Common myeloid progenitor, CD34-positive (primary cell): Measurements from ENCODE around the gene KRTAP16-1.
A peak's percentile ranks its signal among the peaks of the same experiment; 100 is the strongest.

Experiments
- CTCF ChIA-PET: fragments of 350-600 bp; sonication (Branson Sonifier 250); formaldehyde crosslinking; loops from one replicate; lab custom pipeline; 2021; ENCODE audit warnings: antibody characterized with exemption; lab: Charles Lee
- POLR2A ChIA-PET: fragments of 350-600 bp; sonication (Branson Sonifier 250); formaldehyde crosslinking; loops from one replicate; lab custom pipeline; 2021; ENCODE audit warnings: antibody characterized with exemption; lab: Charles Lee
- DNase-seq, 3 donors: peaks; one replicate each; pipeline versions ENCODE4 v3.0.0 to v3.0.0-alpha.2; 2013
- H3K27ac ChIP-seq, 2 experiments: 1 replicate in 1 of 2; 2 replicates in 1 of 2; pipeline ENCODE4 v1.7.0; 2013; ENCODE audit warnings: inconsistent platforms in 2 of 2, low read length in 2 of 2, mild to moderate bottlenecking in 2 of 2, low read depth in 1 of 2, moderate library complexity in 1 of 2; ENCODE audit not compliant: severe bottlenecking in 2 of 2, insufficient read depth in 1 of 2, poor library complexity in 1 of 2
- H3K27me3 ChIP-seq, 5 experiments: replicated peaks in 2 of 5; 1 replicate in 3 of 5; 2 replicates in 2 of 5; pipeline versions ENCODE4 v1.6.1 to v1.7.0; 2013; ENCODE audit warnings: low read length in 4 of 5, mild to moderate bottlenecking in 2 of 5, moderate library complexity in 2 of 5, inconsistent platforms in 1 of 5; ENCODE audit not compliant: insufficient read depth in 5 of 5, control insufficient read depth in 4 of 5
- H3K36me3 ChIP-seq, 4 experiments: 1 replicate in 2 of 4; 2 replicates in 2 of 4; pipeline versions ENCODE4 v1.6.1 to v1.7.0; 2013; ENCODE audit warnings: low read length in 3 of 4, control low read depth in 1 of 4, mild to moderate bottlenecking in 1 of 4; ENCODE audit not compliant: control insufficient read depth in 4 of 4, insufficient read depth in 4 of 4
- H3K4me1 ChIP-seq, 4 experiments: 1 replicate in 3 of 4; 2 replicates in 1 of 4; pipeline versions ENCODE4 v1.6.1 to v1.7.1; 2013; ENCODE audit warnings: low read length in 3 of 4, mild to moderate bottlenecking in 3 of 4, control low read depth in 1 of 4, inconsistent platforms in 1 of 4, moderate library complexity in 1 of 4; ENCODE audit not compliant: control insufficient read depth in 4 of 4, insufficient read depth in 4 of 4; ENCODE audit errors: control extremely low read depth in 1 of 4
- H3K4me3 ChIP-seq, 7 experiments: 1 replicate in 4 of 7; 2 replicates in 3 of 7; pipeline versions ENCODE4 v1.5.1 to v1.7.0; 2013; ENCODE audit warnings: mild to moderate bottlenecking in 7 of 7, low read length in 6 of 7, moderate library complexity in 6 of 7, inconsistent platforms in 2 of 7, low read depth in 2 of 7, control low read depth in 1 of 7; ENCODE audit not compliant: insufficient read depth in 4 of 7, control insufficient read depth in 1 of 7; ENCODE audit errors: extremely low read depth in 1 of 7
- H3K9me3 ChIP-seq, 5 experiments: 1 replicate in 4 of 5; 2 replicates in 1 of 5; pipeline versions ENCODE4 v1.6.1 to v1.7.1; 2013; ENCODE audit warnings: low read length in 4 of 5, mild to moderate bottlenecking in 2 of 5, inconsistent platforms in 1 of 5, low read depth in 1 of 5, moderate library complexity in 1 of 5; ENCODE audit not compliant: control insufficient read depth in 4 of 5, insufficient read depth in 2 of 5; ENCODE audit errors: control extremely low read depth in 1 of 5
- WGBS: methylation state at CpG from one replicate; pipeline ENCODE4 v1.1.5; 2013; ENCODE audit not compliant: insufficient coverage; 5-methylcytosine and 5-hydroxymethylcytosine counted together

KRTAP16-1 gene

GRCh38 chr17:41301916-41302901, 6.9 kb downstream of the KRTAP16-1 start, which contains the start of gene KRTAP29-1:
TSS of gene KRTAP29-1 (minus strand) at chr17:41302851. CDS start at chr17:41302851, 0 bp downstream.
- Histone ChIP-seq H3K4me3 (no peak within 1 kb of the TSS), H3K9me3 (no peaks in the 10 kb centered on the region), H3K36me3 (no peaks in the 10 kb centered on the region), H3K4me1 (peaks cover 2 to 25% (median 3%) of the 10 kb centered on the region in 4 experiments), H3K27me3 (no peaks in the 10 kb centered on the region), H3K27ac (no peak within 1 kb of the TSS)
- peak in 2 of 3 donors; percentile 49 to 53 for DNase-seq
- CTCF ChIA-PET = interaction anchor here (2.1 kb wide), 1 partner anchor 20 kb away, joined by 10 read pairs; no protein-coding TSS in a partner anchor
- 80% methylated on average over 11 of the region's 11 CpGs for WGBS
- POLR2A ChIA-PET = no interaction called here

- no peak for DNase-seq
- 61% methylated on average over 3 of the region's 5 CpGs for WGBS
- ChIA-PET POLR2A (no interaction called here), CTCF (interaction anchor here (2.1 kb wide), 1 partner anchor 21 kb away, joined by 10 read pairs; no protein-coding TSS in a partner anchor)
- no peaks in the 10 kb centered on the region for H3K27me3 ChIP-seq
- H3K27ac ChIP-seq = no peak overlapping the region
- no peak overlapping the region for H3K4me3 ChIP-seq
- H3K36me3 ChIP-seq = no peaks in the 10 kb centered on the region
- no peaks in the 10 kb centered on the region for H3K9me3 ChIP-seq
- H3K4me1 ChIP-seq = peaks cover 0 to 20% (median 3%) of the 10 kb centered on the region in 4 experiments
These were observed 7.8 kb downstream of the KRTAP16-1 start for GRCh38 chr17:41301204-41301790.

GRCh38 chr17:41298458-41299135, 10.5 kb downstream of the KRTAP16-1 start:
- Histone ChIP-seq H3K9me3 (no peaks in the 10 kb centered on the region), H3K27ac (no peak overlapping the region), H3K4me1 (peaks cover 0 to 19% (median 3%) of the 10 kb centered on the region in 4 experiments), H3K36me3 (no peaks in the 10 kb centered on the region), H3K4me3 (no peak overlapping the region), H3K27me3 (no peaks in the 10 kb centered on the region)
- 93% methylated on average over 16 of the region's 20 CpGs for WGBS
- ChIA-PET CTCF (interaction anchor here (0.7 kb wide), 1 partner anchor 10 kb away, joined by 3 read pairs; no protein-coding TSS in a partner anchor), POLR2A (no interaction called here)
- DNase-seq = no peak

- DNase-seq = no peak
- POLR2A ChIA-PET = no interaction called here
- Histone ChIP-seq H3K4me3 (no peak overlapping the region), H3K4me1 (peaks cover 0 to 7% (median 2%) of the 10 kb centered on the region in 4 experiments), H3K27me3 (no peaks in the 10 kb centered on the region), H3K36me3 (no peaks in the 10 kb centered on the region), H3K9me3 (no peaks in the 10 kb centered on the region), H3K27ac (no peak overlapping the region)
- 100% methylated on average over 1 of the region's 1 CpG for WGBS
- CTCF ChIA-PET = no interaction called here
These were observed 12.3 kb downstream of the KRTAP16-1 start for GRCh38 chr17:41296846-41297245.

- ChIA-PET CTCF (no interaction called here), POLR2A (no interaction called here)
- 77% methylated on average over 1 of the region's 1 CpG for WGBS
- Histone ChIP-seq H3K4me3 (no peak overlapping the region), H3K27ac (no peak overlapping the region), H3K9me3 (no peaks in the 10 kb centered on the region), H3K27me3 (no peaks in the 10 kb centered on the region), H3K4me1 (no peaks in the 10 kb centered on the region), H3K36me3 (no peaks in the 10 kb centered on the region)
- DNase-seq = no peak
These were observed 15.1 kb downstream of the KRTAP16-1 start for GRCh38 chr17:41294016-41294415.

GRCh38 chr17:41287050-41287449, 22.1 kb downstream of the KRTAP16-1 start:
- WGBS = 0% methylated on average over 1 of the region's 3 CpGs

More at GRCh38 chr17:41287050-41287449, 22.1 kb downstream of the KRTAP16-1 start:
- peak in 2 of 3 donors; percentile 20 to 45 for DNase-seq
- Histone ChIP-seq H3K4me1 (peaks cover 0 to 32% (median 8%) of the 10 kb centered on the region in 4 experiments), H3K27ac (no peak overlapping the region), H3K36me3 (no peaks in the 10 kb centered on the region), H3K9me3 (no peaks in the 10 kb centered on the region), H3K27me3 (no peaks in the 10 kb centered on the region), H3K4me3 (no peak overlapping the region)
- POLR2A ChIA-PET = no interaction called here
- CTCF ChIA-PET = no interaction called here
